WTC11 (cell line): ENCODE results near the gene ADGRF3. TPM values are rescaled to one million over a fixed set of nuclear protein-coding genes. Genes with fewer than 3 reads are reported as not detected.

Experiments used
- ATAC-seq: fragments of 200-7000 bp; cut with Tn5 transposase; 2 replicates; pipeline ENCODE4 v1.10.0; 2021; ENCODE audit warnings: mild to moderate bottlenecking, moderate library complexity
- CTCF ChIA-PET: fragments of 300-600 bp; sonication (Branson Sonifier 250); formaldehyde crosslinking; loops from one replicate; lab custom pipeline; 2021; ENCODE audit warnings: antibody characterized with exemption; lab: Charles Lee
- POLR2A ChIA-PET: fragments of 350-600 bp; sonication (Branson Sonifier 250); formaldehyde crosslinking; loops from one replicate; lab custom pipeline; 2021; ENCODE audit warnings: antibody characterized with exemption; lab: Charles Lee
- DNase-seq: peaks from one replicate; pipeline ENCODE4 v3.0.0; 2021; ENCODE audit warnings: low spot score
- H3K27ac Mint-ChIP-seq: 2 replicates; pipeline ENCODE4 v1.8.0; 2021; ENCODE audit warnings: mixed read lengths
- H3K27me3 Mint-ChIP-seq: 2 replicates; pipeline ENCODE4 v1.8.0; 2021; ENCODE audit warnings: low read depth, mild to moderate bottlenecking, moderate library complexity, mixed read lengths
- H3K36me3 Mint-ChIP-seq: 2 replicates; pipeline ENCODE4 v1.8.0; 2021; ENCODE audit warnings: mixed read lengths
- H3K4me1 Mint-ChIP-seq: 2 replicates; pipeline ENCODE4 v1.8.0; 2022; ENCODE audit warnings: mixed read lengths
- H3K4me3 Mint-ChIP-seq: 2 replicates; pipeline ENCODE4 v1.8.0; 2021; ENCODE audit warnings: mild to moderate bottlenecking, moderate library complexity, mixed read lengths
- H3K9me3 Mint-ChIP-seq: 2 replicates; pipeline ENCODE4 v1.8.0; 2021; ENCODE audit warnings: mixed read lengths
- ATF2 ChIP-seq: sonication (generic); formaldehyde crosslinking; IDR thresholded peaks from 2 replicates; pipeline ENCODE4 v1.8.1; 2022; ENCODE audit warnings: low read depth, missing genetic modification reagents, borderline replicate concordance
- ATF3 ChIP-seq: sonication (generic); formaldehyde crosslinking; conservative IDR thresholded peaks from 2 replicates; pipeline ENCODE4 v1.8.1; 2022; ENCODE audit warnings: mild to moderate bottlenecking, missing genetic modification reagents
- FOXJ3 ChIP-seq: sonication (generic); formaldehyde crosslinking; IDR thresholded peaks from 2 replicates; pipeline ENCODE4 v1.9.0; 2021; ENCODE audit warnings: missing genetic modification reagents, mild to moderate bottlenecking, borderline replicate concordance
- HMGXB4 ChIP-seq: sonication (generic); formaldehyde crosslinking; IDR thresholded peaks from 2 replicates; pipeline ENCODE4 v1.8.1; 2023; ENCODE audit warnings: mild to moderate bottlenecking, moderate library complexity, missing genetic modification reagents
- MXD4 ChIP-seq: fragments of 250-450 bp; sonication (Bioruptor Pico); IDR thresholded peaks from 2 replicates; pipeline ENCODE4 v1.8.0; 2021; ENCODE audit warnings: mild to moderate bottlenecking, moderate library complexity, borderline replicate concordance
- PRDM15 ChIP-seq: sonication (generic); formaldehyde crosslinking; IDR thresholded peaks from 2 replicates; pipeline ENCODE4 v1.8.0; 2022; ENCODE audit warnings: missing genetic modification reagents
- SOX15 ChIP-seq: fragments of 250-450 bp; sonication (Bioruptor Pico); IDR thresholded peaks from 2 replicates; pipeline ENCODE4 v1.9.0; 2021; ENCODE audit warnings: mild to moderate bottlenecking
- TP53 ChIP-seq: sonication (generic); formaldehyde crosslinking; IDR thresholded peaks from 2 replicates; pipeline ENCODE4 v1.8.1; 2023; ENCODE audit warnings: mild to moderate bottlenecking, missing genetic modification reagents
- USF2 ChIP-seq: sonication (generic); formaldehyde crosslinking; IDR thresholded peaks from 2 replicates; pipeline ENCODE4 v1.8.1; 2023; ENCODE audit warnings: mild to moderate bottlenecking, missing genetic modification reagents, moderate library complexity
- ZBTB21 ChIP-seq: sonication (generic); formaldehyde crosslinking; IDR thresholded peaks from 2 replicates; pipeline ENCODE4 v1.8.1; 2023; ENCODE audit warnings: mild to moderate bottlenecking, missing genetic modification reagents, borderline replicate concordance
- ZBTB43 ChIP-seq: sonication (generic); formaldehyde crosslinking; IDR thresholded peaks from 2 replicates; pipeline ENCODE4 v1.8.1; 2023; ENCODE audit warnings: mild to moderate bottlenecking, missing genetic modification reagents
- ZNF281 ChIP-seq: sonication (generic); formaldehyde crosslinking; IDR thresholded peaks from 2 replicates; pipeline ENCODE4 v1.8.0; 2023; ENCODE audit warnings: mild to moderate bottlenecking, missing genetic modification reagents
- ZNF416 ChIP-seq: fragments of 250-450 bp; sonication (Bioruptor Pico); IDR thresholded peaks from 2 replicates; pipeline ENCODE4 v1.9.0; 2021; ENCODE audit warnings: mild to moderate bottlenecking, inconsistent platforms
- total RNA-seq: library from RNA; stranded (reverse); gene quantifications from 3 replicates; pipeline ENCODE4 v1.2.3, GENCODE V29; 2021

ADGRF3 gene
- total RNA-seq, 1 experiment from 2014 or later = 0.48 TPM

- Mint-ChIP-seq H3K27me3 (no peaks in the 10 kb centered on the region), H3K36me3 (peaks cover 15% of the 10 kb centered on the region), H3K9me3 (peaks cover 6% of the 10 kb centered on the region; the same call in 1 of the 2 replicates)
- POLR2A ChIA-PET = interaction anchor here (0.5 kb wide), 1 partner anchor 18 kb away, joined by 3 read pairs; no protein-coding TSS in a partner anchor
- CTCF ChIA-PET = no interaction called here
- no peak for TF ChIP-seq ZNF281 (CRISPR knock-in tag)
- TF ChIP-seq SOX15 (CRISPR knock-in tag) = no peak
- TF ChIP-seq ATF2 (CRISPR knock-in tag) = no peak
- no peak for TF ChIP-seq TP53 (CRISPR knock-in tag)
- TF ChIP-seq USF2 (CRISPR knock-in tag) = no peak
- no peak for TF ChIP-seq FOXJ3 (CRISPR knock-in tag)
- no peak for TF ChIP-seq ZBTB43 (CRISPR knock-in tag)
- TF ChIP-seq, all 79 proteins: peak for 0
- ATAC-seq (no peak), DNase-seq (no peak)
- Mint-ChIP-seq H3K4me1 (peaks cover 26% of the 10 kb centered on the region), H3K27ac (peak overlapping the region; percentile 75; the same call in 1 of the 2 replicates), H3K4me3 (no peak overlapping the region)
Measured at GRCh38 chr2:26352892-26353291, 6.3 kb upstream of the ADGRF3 start.

GRCh38 chr2:26351375-26352090, 4.9 kb upstream of the ADGRF3 start:
- H3K4me1 Mint-ChIP-seq = peaks cover 29% of the 10 kb centered on the region

GRCh38 chr2:26349690-26350089, 3.1 kb upstream of the ADGRF3 start:
- Mint-ChIP-seq H3K27ac (peak overlapping the region; percentile 60; the same call in 1 of the 2 replicates), H3K9me3 (peaks cover 6% of the 10 kb centered on the region; the same call in 1 of the 2 replicates), H3K4me1 (peaks cover 21% of the 10 kb centered on the region), H3K27me3 (no peaks in the 10 kb centered on the region), H3K4me3 (no peak overlapping the region), H3K36me3 (peaks cover 15% of the 10 kb centered on the region)
- no peak for ATAC-seq
- ChIA-PET POLR2A (no interaction called here), CTCF (interaction anchor here (0.5 to 1.0 kb wide), 2 partner anchors 86 to 163 kb away, joined by 4 to 7 read pairs; no protein-coding TSS in a partner anchor)
- no peak for DNase-seq
- TF ChIP-seq ZNF416 (no peak), ZBTB21 (no peak), ATF3 (CRISPR knock-in tag) (no peak), HMGXB4 (CRISPR knock-in tag) (no peak), TP53 (CRISPR knock-in tag) (no peak), PRDM15 (CRISPR knock-in tag) (no peak), MXD4 (CRISPR knock-in tag) (no peak)

More at GRCh38 chr2:26351375-26352090, 4.9 kb upstream of the ADGRF3 start:
- ATAC-seq (no peak), DNase-seq (no peak)
- H3K9me3 Mint-ChIP-seq = peaks cover 6% of the 10 kb centered on the region; the same call in 1 of the 2 replicates
- H3K4me3 Mint-ChIP-seq = no peak overlapping the region
- CTCF ChIA-PET = no interaction called here
- H3K36me3 Mint-ChIP-seq = peaks cover 15% of the 10 kb centered on the region
- POLR2A ChIA-PET = no interaction called here
- no peak for TF ChIP-seq USF2 (CRISPR knock-in tag)
- no peaks in the 10 kb centered on the region for H3K27me3 Mint-ChIP-seq
- peak overlapping the region; percentile 25 for H3K27ac Mint-ChIP-seq
